GM21619 (cell line): ENCODE results near the gene P2RY2.
"Not testable (repeated sequence)": the region's sequence is repeated elsewhere in the genome, so short reads cannot be mapped to it uniquely, and the experiment has no call there.

ENCODE experiments used
- ATAC-seq: cut with Tn5 transposase; IDR thresholded peaks from one replicate; pipeline ENCODE4 v1.9.1; 2021; ENCODE audit not compliant: unreplicated experiment

P2RY2 gene

GRCh38 chr11:73187854-73188253 lies 30.2 kb upstream of the P2RY2 start:
- no peak for ATAC-seq

- ATAC-seq: no peak
These were observed 29.8 kb upstream of the P2RY2 start for GRCh38 chr11:73188301-73188700.

- no peak for ATAC-seq
These were observed 28.8 kb upstream of the P2RY2 start for GRCh38 chr11:73189315-73189714.

- no peak for ATAC-seq
These were observed 28.1 kb upstream of the P2RY2 start for GRCh38 chr11:73189723-73190556.

GRCh38 chr11:73190557-73190885 lies 27.6 kb upstream of the P2RY2 start:
- no peak for ATAC-seq

- no peak for ATAC-seq
These were observed 26.9 kb upstream of the P2RY2 start for GRCh38 chr11:73191151-73191550.

- ATAC-seq: no peak
These were observed 25.8 kb upstream of the P2RY2 start for GRCh38 chr11:73192272-73192671.

GRCh38 chr11:73193251-73194033 lies 24.6 kb upstream of the P2RY2 start:
- ATAC-seq: no peak

- ATAC-seq: no peak
These were observed 24.0 kb upstream of the P2RY2 start for GRCh38 chr11:73194034-73194507.

GRCh38 chr11:73194593-73194992 lies 23.5 kb upstream of the P2RY2 start:
- no peak for ATAC-seq

- no peak for ATAC-seq
These were observed 22.7 kb upstream of the P2RY2 start for GRCh38 chr11:73195191-73196007.

GRCh38 chr11:73196576-73196975 lies 21.5 kb upstream of the P2RY2 start:
- ATAC-seq: no peak

- ATAC-seq: no peak
These were observed 20.7 kb upstream of the P2RY2 start for GRCh38 chr11:73197348-73197747.

GRCh38 chr11:73197787-73198186 lies 20.3 kb upstream of the P2RY2 start:
- not testable (repeated sequence) for ATAC-seq

- no peak for ATAC-seq
These were observed 19.4 kb upstream of the P2RY2 start for GRCh38 chr11:73198677-73199076.

GRCh38 chr11:73199446-73199845 lies 18.6 kb upstream of the P2RY2 start:
- no peak for ATAC-seq

- no peak for ATAC-seq
These were observed 17.8 kb upstream of the P2RY2 start for GRCh38 chr11:73200256-73200655.

GRCh38 chr11:73201249-73201648 lies 16.8 kb upstream of the P2RY2 start:
- ATAC-seq: no peak

GRCh38 chr11:73201888-73202780 lies 15.9 kb upstream of the P2RY2 start:
- ATAC-seq: no peak

- no peak for ATAC-seq
These were observed 14.8 kb upstream of the P2RY2 start for GRCh38 chr11:73203322-73203721.
